ENCODE measurements around the gene ZNF521.

DNA sequence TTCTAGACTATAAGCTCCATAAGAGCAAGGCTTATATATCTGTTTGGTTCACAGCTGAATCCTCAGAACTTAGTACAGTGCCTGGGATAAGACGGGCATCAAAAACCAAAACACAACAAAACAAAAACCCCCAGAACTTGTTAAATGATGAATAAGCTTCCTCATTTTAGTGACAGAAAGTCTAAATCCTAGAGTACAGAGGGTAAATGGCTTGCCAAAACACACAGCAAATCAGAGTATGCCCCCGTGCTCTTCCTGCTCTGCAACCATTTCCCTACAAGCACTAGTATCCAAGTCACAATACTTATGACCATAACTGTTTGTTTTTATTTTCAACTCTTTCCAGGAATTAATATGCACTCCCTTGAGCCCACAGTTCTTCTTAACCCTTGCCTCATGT, 10.1 kb downstream of the ZNF521 start:
- TF ChIP-seq POLR2A (IDR thresholded peaks at IDR 0.05): no peak
- TF ChIP-seq, protein P1, sequence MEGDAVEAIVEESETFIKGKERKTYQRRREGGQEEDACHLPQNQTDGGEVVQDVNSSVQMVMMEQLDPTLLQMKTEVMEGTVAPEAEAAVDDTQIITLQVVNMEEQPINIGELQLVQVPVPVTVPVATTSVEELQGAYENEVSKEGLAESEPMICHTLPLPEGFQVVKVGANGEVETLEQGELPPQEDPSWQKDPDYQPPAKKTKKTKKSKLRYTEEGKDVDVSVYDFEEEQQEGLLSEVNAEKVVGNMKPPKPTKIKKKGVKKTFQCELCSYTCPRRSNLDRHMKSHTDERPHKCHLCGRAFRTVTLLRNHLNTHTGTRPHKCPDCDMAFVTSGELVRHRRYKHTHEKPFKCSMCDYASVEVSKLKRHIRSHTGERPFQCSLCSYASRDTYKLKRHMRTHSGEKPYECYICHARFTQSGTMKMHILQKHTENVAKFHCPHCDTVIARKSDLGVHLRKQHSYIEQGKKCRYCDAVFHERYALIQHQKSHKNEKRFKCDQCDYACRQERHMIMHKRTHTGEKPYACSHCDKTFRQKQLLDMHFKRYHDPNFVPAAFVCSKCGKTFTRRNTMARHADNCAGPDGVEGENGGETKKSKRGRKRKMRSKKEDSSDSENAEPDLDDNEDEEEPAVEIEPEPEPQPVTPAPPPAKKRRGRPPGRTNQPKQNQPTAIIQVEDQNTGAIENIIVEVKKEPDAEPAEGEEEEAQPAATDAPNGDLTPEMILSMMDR (IDR thresholded peaks at IDR 0.05): no peak
- no peak for TF ChIP-seq POLR2AphosphoS5 (IDR thresholded peaks at IDR 0.05)

Data from breast epithelium (tissue), 3 donors.